Measurements from ENCODE around the gene ZFPM1. TPM values are rescaled to one million over a fixed set of nuclear protein-coding genes. Genes with fewer than 3 reads are reported as not detected.

Gene ZFPM1
- total and polyA plus RNA-seq, 2 of the 8 experiments (the other 6 are each of a cell fraction or from before 2014, with no cell fraction given) = 0.74 to 4.8 TPM

DNA sequence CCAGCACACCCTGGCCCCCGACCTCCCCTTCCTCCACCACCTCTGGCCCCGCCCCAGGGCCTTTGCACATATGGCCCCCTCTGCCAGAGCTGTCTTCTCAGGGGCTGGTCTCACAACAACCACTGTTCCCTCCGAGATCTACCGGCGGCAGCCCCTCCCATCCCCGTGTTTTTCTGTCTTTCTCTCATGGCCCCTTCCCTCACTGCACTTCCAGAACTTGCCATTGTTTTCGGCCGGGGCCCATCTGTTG, 30.2 kb downstream of the ZFPM1 start:
- Histone ChIP-seq H3K4ac (replicated peaks; ENCODE audit: insufficient read length, low read depth, low read length) (no peak overlapping the region), H4K5ac (ENCODE audit: insufficient read length, low read depth, low read length) (no peak overlapping the region), H2AK5ac (ENCODE audit: low read depth, low read length) (no peak overlapping the region), H3K4me3 (ENCODE audit: extremely low read depth in 1 of 4, insufficient read depth in 2 of 4, low read depth in 3 of 4, low read length in 4 of 4) (no peak overlapping the region), H3K79me1 (ENCODE audit: low read depth, low read length) (no peaks in the 10 kb centered on the region; the same call in 1 of the 2 replicates), H3K4me1 (replicated peaks in 1 of 4; ENCODE audit: control insufficient read depth in 3 of 4, insufficient read depth in 4 of 4, low read length in 3 of 4) (peaks cover 0 to 11% (median 5%) of the 10 kb centered on the region in 4 experiments; a peak in 5 of 7 replicates), H3K23me2 (ENCODE audit: low read depth, low read length) (no peaks in the 10 kb centered on the region), H2BK5ac (ENCODE audit: low read depth, low read length) (no peak overlapping the region), H4K20me1 (replicated peaks in 1 of 2; ENCODE audit: control insufficient read depth in 1 of 2, insufficient read depth in 2 of 2, low read length in 2 of 2) (peaks cover 2 to 12% of the 10 kb centered on the region in 2 experiments), H3K56ac (replicated peaks; ENCODE audit: insufficient read length, low read depth, low read length) (no peak overlapping the region), H4K91ac (replicated peaks; ENCODE audit: insufficient read length, low read length) (no peak overlapping the region), H3K9ac (replicated peaks in 1 of 4; ENCODE audit: extremely low read depth in 1 of 4, low read depth in 3 of 4, low read length in 3 of 4) (no peak overlapping the region), H3K36me3 (ENCODE audit: control insufficient read depth in 2 of 4, insufficient read depth in 4 of 4, low read length in 3 of 4) (no peaks in the 10 kb centered on the region; a peak in 1 of 8 replicates), H4K8ac (ENCODE audit: extremely low read depth, insufficient read depth, low read length) (no peak overlapping the region), H2AFZ (ENCODE audit: low read length) (no peak overlapping the region), H3K27ac (ENCODE audit: low read depth, low read length) (no peak overlapping the region), H2BK15ac (ENCODE audit: low read length) (no peak overlapping the region), H3K23ac (ENCODE audit: insufficient read length) (no peak overlapping the region), H3K18ac (ENCODE audit: extremely low read depth, low read length) (no peak overlapping the region), H3K27me3 (replicated peaks in 1 of 4; ENCODE audit: control insufficient read depth in 3 of 4, extremely low read depth in 1 of 4, insufficient read depth in 3 of 4, low read length in 3 of 4) (no peaks in the 10 kb centered on the region), H3K14ac (ENCODE audit: insufficient read length) (no peak overlapping the region), H2BK120ac (replicated peaks; ENCODE audit: low read depth, low read length) (no peak overlapping the region), H3K79me2 (ENCODE audit: control insufficient read depth in 1 of 2, insufficient read depth in 2 of 2, low read length in 2 of 2) (no peaks in the 10 kb centered on the region), H3K9me3 (ENCODE audit: insufficient read depth in 2 of 2, low read depth in 1 of 2, low read length in 1 of 2) (no peaks in the 10 kb centered on the region), H2BK20ac (ENCODE audit: low read length) (no peak overlapping the region), H2BK12ac (ENCODE audit: low read depth, low read length) (no peak overlapping the region), H3K4me2 (ENCODE audit: insufficient read depth in 1 of 2, low read depth in 2 of 2, low read length in 2 of 2) (no peak overlapping the region)
- WGBS, 2 experiments (ENCODE audit: extremely low coverage in 1 of 2, insufficient coverage in 1 of 2, insufficient read length in 1 of 2, insufficient replicate concordance in 2 of 2, low coverage in 1 of 2, low lambda C conversion rate in 2 of 2, missing lambda C conversion rate in 1 of 2) = 86% methylated on average over 8 of the region's 8 CpGs; no CpG with 5 or more reads in 1 of the 2 experiments
- POLR2A ChIA-PET (ENCODE audit: partially characterized antibody) = interaction anchor here (0.5 kb wide), 1 partner anchor 44 kb away, joined by 3 read pairs; no protein-coding TSS in a partner anchor
- CTCF ChIA-PET (ENCODE audit: partially characterized antibody) = interaction anchor here (1.5 kb wide), 1 partner anchor 12 kb away, joined by 5 read pairs; no protein-coding TSS in a partner anchor
- FAIRE-seq (no peak), DNase-seq (ENCODE audit: low read depth in 1 of 2, low spot score in 2 of 2) (no peak)
- TF ChIP-seq TAF7 (optimal IDR thresholded peaks at IDR 0.05; ENCODE audit: borderline replicate concordance, low read depth, low read length) (no peak), KDM1A (IDR thresholded peaks at IDR 0.05; ENCODE audit: borderline replicate concordance, low read length) (peak; percentile 21; the same call in 1 of the 2 replicates)
